ENCODE results near the gene PGBD2.
"Not testable (repeated sequence)": the region's sequence is repeated elsewhere in the genome, so short reads cannot be mapped to it uniquely, and the experiment has no call there.

Gene PGBD2, protein sequence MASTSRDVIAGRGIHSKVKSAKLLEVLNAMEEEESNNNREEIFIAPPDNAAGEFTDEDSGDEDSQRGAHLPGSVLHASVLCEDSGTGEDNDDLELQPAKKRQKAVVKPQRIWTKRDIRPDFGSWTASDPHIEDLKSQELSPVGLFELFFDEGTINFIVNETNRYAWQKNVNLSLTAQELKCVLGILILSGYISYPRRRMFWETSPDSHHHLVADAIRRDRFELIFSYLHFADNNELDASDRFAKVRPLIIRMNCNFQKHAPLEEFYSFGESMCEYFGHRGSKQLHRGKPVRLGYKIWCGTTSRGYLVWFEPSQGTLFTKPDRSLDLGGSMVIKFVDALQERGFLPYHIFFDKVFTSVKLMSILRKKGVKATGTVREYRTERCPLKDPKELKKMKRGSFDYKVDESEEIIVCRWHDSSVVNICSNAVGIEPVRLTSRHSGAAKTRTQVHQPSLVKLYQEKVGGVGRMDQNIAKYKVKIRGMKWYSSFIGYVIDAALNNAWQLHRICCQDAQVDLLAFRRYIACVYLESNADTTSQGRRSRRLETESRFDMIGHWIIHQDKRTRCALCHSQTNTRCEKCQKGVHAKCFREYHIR

DNA sequence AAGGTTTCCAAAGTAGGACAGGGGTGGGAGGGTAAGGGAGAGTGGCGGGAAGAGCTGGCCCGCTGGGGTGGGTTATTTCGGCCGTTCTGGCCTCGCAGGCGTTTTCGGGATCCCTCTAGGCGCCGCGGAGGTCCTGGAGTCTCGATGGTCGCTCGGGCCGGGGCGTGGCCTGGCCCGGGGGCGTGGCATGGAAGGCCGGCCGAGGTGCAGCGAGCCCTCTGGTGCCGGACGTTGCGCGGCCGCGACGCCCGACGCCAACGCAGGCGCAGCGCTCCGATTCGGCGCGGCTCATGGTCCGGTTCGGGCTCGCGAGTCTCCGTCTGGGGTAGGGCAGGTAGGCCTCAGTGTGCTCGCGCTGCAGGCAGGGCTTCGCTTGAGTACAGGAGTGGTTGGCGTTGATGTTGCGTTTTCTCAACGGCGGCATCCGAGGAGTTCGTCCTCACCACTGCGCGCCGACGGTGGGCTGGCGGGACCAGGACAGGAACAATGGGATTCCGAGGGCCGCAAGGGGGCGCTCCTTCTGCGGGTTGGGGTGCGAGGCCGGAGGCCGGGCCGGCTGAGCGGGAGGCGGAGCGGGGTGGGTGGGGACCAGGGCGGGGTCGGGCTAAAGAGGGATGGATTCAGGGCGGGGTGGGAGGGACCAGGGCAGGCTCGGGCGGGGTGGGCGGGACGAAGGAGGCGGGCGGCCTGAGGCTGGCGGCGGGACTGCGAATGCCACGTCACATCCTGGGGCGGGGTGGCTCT is at the start of gene PGBD2:
TSS of gene PGBD2 (plus strand) at position 227 of the 744 bp plus-strand sequence. CDS start 7,628 bp downstream, outside the sequence.
- peak; percentile 91 to 95 (median 94) for DNase-seq (ENCODE audit: low read depth in 2 of 3, low spot score in 1 of 3)

DNA sequence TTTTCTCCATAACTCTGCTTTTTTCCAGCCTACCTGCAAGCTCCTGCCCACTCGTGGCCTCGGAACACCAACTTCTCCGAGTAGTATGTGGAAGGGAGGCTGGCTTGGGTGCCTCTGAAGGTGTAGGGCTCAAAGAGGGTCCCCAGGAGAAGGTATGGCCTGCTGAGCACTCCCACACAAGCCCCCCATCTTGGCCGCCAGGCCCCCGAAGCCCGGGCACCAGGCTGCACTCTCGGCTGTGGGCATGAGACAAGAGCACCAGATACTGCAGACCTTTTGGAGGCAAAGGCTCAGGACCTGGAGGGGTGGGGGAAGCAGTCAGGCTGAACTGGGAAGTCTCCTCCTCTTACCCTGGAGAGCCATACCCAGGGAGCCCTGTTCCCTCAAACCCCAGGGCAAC is 48.8 kb upstream of the PGBD2 start:
- no peak for DNase-seq (ENCODE audit: low read depth in 2 of 3, low spot score in 1 of 3)

DNA sequence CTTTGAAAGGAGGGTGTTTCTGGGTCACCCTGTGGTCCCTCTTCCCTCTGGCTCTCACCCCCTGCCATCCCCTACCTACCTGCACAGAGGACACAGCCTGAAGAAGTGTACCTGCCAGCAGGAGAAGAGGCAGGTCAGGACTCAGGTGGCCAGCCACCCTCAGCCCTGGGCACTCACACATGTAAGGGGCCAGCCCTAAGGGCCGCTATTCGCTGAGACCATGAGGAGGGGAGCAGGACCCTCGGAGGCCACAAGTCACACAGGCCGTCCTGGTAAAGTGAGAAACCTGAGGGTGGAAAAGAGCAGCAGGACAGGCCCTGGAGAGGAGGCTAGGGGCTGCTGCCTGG is 48.3 kb upstream of the PGBD2 start:
- DNase-seq (ENCODE audit: low read depth in 2 of 3, low spot score in 1 of 3): no peak

DNA sequence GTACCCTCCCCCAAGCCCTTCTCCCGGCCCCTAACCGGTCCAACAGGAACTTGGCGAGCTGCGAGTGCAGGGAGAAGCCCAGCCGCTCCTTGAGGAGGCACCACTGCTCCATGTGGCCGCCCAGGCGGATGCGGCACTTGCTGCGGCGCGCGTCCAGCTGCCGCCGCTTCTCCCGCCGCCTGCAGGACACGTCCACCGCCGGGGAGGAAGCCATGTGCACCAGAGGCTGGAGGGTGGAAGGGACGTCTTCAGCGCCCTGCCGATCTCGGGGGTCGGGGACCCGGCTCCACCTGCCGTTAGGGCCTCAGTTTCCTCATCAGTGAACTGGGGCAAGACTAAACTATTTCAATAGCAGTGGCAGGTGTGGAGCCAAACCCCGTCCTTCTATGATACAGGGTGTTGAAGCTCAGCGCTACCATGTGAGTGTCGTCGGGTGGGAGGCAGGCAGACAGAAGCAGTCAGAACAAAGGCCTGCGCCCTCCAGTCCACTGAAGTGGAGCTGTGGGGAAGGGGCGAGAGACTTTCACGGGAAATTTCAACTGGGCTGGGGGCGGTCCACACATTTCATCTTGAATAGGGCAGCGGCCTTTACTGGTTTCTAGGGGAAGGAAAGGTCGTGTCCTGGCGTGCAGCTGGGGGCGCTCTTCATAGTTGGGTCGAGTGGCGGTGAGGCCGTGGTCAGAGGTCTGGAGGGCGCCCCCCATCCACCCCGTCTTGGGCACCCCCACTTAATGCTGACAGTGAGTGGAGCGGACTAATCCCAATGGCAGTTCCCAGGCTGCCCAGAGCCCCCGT is 47.7 kb upstream of the PGBD2 start:
- no peak for DNase-seq (ENCODE audit: low read depth in 2 of 3, low spot score in 1 of 3)

DNA sequence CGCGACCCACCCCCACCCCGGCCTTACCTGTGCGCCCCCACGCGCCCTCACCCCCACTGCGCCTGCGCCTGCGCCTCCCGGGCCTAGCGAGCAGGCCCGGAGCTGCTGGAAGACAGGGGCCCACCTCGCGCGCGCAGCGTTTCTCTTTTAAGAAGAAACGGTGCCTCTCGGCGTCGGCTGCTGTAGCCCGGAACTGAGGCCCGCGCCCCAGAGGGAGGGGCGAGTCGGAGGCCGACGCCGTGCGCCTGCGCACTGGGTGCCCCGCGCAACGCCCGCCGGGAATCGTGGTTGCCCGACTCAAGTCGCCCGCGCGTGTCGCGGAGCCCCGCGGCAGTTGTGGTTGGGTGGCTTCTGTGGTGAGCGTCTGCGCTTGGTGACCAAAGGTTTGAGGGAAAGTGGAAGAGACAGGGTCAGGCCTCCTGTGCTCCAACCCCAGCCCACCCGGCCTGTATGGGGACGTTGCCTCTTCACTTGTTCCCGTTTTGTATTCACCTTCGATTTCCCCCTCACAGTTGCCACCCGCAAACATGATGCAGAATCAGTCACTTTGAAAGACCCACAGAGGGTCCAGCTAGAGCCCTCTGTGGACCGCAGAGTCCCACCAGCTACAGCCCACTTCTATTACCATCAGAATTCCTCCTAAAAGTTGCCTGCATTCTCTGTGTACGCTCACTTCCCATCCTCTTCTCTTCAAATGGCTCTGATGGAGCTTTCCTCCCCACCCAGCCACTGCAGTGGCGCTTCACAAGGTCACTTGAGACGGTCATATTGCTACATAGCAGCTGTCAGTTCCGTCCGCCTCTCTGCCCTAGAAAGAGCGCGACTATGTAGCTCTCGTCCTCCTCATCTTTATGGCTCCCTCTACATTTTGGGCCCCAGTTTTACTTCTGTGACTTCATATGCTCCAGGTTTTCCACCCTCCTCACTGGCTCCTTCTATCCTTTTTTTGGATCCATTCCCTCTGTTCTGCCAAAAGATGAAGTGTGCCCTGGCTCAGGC is 46.8 kb upstream of the PGBD2 start, which contains the start of gene ZNF692:
TSS of gene ZNF692 (minus strand) at position 195 of the 999 bp plus-strand sequence. CDS start 776 bp downstream, outside the sequence.
- DNase-seq (ENCODE audit: low read depth in 2 of 3, low spot score in 1 of 3): peak; percentile 89 to 96 (median 96)

DNA sequence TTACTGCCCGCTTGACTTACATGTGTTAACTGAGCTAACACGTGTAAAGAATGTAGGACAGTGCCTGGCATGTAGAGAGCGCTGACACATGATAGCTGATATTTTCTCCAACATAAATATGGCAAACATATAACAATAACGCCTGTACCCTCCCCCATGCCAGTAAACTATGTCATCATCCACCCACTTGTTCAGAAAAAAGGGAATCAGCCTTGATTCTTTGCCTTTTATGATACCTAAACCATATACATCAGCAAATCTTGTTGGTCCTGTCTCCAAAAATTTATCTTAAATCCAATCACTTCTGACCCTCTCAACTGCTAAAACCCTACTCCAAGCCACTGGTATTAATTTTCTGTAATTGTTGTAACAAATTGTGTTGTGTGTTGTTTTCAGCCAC is 46.0 kb upstream of the PGBD2 start:
- no peak for DNase-seq (ENCODE audit: low read depth in 2 of 3, low spot score in 1 of 3)

DNA sequence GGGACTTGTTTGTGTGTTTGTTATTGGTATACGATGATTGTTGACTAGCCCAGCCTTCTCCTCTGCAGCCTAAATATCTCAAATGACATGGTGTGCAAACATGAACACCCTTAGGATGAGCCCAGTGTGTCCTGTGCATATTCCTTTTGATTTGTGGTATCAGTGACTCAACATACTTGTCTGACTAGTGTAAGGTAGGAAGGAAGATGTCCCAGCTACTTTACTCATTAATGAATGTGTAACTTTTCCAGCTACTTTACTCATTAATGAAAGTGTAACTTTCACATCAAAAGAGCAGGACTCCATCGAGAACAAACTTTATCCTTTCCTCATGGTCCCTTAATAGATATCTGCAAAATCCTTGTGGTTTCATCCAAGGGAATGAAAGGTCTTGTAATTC is 44.4 kb upstream of the PGBD2 start:
- no peak for DNase-seq (ENCODE audit: low read depth in 2 of 3, low spot score in 1 of 3)

DNA sequence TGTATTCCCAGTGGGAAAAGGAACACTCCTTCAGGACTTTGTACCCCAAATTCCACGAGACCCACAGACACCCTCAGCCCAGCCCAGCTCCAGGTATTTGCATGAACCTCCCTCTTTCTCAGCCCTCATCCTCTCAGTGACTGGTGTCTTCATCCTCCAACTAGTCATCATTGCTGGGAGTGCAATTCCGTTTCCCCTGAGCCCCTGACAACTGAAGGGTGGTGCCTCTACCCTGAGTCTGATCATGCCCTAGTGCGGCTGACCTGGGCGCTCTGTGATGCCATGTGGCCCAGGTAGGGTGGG is 43.4 kb upstream of the PGBD2 start:
- no peak for DNase-seq (ENCODE audit: low read depth in 2 of 3, low spot score in 1 of 3)

DNA sequence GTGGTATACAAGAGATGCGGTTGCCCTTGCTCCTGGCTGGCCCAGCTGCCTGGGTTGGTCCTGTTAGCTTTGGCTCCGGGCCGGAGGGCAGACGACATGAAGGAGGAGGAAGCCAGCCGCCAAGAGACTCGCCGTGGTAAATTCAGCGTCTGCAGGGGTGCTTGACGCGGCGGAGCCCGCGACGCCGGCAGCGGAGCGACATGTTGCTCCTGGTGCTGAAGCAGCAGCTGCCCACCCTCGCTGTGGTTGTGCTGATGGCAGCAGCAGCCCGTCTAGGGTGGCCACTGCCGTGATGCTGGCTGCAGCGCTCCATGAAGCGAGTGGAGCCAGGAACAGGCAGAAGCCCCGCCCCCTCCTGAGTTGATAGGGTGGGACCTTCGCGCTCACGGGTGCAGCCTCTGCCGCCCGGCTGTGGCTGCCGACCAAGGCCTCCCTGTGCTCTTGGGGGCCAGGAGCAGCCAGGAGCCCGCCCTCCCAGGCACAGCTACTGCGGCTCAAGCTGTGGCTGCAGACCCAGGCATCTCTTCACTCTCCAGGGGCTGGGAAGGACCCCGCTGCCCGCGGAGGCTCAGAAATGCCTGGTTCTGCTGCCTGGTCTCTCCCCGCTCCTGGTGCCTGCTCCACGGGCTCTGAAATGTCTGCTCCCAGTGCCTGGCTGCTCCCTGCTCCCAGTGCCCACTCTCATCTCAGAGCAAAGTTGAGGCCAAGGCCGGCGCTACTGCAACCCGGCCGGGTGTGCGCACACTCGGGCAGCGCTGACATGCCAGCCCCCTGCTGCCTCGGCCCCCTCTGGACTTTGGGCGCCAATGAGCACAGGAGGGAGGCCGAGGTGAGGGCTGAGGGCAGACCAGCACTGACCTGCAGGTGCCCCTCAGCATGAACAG is 42.8 kb upstream of the PGBD2 start:
- DNase-seq (ENCODE audit: low read depth in 2 of 3, low spot score in 1 of 3): peak; percentile 54 to 81 (median 76)

DNA sequence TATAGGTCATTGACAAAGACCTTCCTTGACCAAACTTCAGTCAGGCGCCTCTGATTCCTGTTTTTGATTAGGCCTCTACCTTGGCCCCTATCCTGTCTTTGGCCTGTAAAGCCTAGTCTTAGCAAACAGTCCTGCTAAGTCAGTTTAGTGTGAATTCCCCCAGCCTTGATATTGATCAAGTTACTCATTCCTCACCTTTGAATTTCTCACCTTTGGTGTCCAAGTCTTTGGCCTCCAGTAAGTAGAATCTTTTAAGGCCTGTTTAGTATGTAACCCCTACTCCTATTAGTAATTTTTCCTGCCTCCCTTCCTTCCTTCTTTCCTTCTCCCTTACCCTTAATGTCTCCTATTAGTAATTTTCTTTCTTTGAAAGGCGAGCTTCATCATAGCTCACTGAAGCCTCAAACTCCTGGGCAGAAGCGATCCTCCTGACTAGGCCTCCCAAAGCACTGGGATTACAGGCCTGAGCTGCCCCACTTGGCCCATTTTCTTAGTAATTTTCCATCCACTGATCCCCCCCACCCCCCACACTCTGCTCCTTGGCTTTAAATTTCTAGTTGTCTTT is 34.1 kb upstream of the PGBD2 start:
- DNase-seq (ENCODE audit: low read depth in 2 of 3, low spot score in 1 of 3): no peak

DNA sequence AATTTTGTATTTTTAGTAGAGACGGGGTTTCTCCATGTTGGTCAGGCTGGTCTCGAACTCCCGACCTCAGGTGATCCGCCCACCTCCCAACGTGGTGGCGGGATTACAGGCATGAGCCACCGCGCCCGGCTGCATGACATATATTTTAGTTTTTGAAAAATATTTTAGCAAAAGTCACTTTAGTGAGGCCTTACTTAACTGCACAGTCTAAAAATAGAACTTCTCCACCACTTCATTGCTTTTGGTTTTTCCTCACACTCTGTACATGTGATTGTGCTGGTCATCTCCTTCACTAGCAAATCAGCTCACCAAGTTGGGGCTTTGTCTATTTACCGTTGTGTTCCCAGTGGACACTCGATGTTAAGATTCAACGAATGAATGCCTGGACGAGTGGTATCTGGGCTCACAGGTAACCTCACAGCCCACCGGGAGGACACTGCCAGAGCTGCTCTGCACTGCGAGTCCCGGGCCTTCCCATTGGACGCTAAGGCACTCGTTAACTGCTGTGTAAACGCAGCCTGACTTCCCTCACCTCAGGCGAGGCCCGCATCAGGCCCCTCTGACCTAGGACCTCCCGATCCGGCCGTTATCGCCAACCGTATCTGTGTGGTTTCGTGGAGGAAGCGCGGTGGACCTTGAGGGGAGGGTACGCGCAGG is 33.2 kb upstream of the PGBD2 start:
- DNase-seq (ENCODE audit: low read depth in 2 of 3, low spot score in 1 of 3): peak; percentile 45 to 64 (median 49)

DNA sequence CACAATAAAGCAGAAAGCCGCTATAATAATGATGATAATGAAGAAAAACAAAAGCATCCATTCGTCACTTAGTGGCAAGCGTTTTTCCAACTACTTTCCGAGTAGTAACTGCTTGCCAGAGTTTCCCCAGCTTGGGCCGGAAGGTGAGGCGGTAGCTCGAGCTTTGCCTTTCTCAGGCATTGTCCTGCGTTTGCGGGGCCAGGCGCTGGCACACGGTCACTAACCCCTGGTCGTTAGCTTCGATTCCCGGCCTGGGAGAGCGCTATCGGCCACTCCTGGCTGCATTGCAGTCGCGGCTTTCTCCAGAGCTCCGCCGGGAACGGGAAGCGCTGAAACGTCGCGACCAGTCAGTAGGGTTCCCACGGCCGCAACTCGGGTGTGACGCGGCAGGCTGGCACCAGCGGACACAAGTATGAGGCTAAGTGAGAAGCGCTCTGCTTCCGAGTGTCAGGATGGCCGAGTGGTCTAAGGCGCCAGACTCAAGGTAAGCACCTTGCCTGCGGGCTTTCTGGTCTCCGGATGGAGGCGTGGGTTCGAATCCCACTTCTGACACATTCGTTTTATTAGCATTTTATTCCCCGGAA is 32.5 kb upstream of the PGBD2 start:
- peak; percentile 91 to 99 (median 97) for DNase-seq (ENCODE audit: low read depth in 2 of 3, low spot score in 1 of 3)

DNA sequence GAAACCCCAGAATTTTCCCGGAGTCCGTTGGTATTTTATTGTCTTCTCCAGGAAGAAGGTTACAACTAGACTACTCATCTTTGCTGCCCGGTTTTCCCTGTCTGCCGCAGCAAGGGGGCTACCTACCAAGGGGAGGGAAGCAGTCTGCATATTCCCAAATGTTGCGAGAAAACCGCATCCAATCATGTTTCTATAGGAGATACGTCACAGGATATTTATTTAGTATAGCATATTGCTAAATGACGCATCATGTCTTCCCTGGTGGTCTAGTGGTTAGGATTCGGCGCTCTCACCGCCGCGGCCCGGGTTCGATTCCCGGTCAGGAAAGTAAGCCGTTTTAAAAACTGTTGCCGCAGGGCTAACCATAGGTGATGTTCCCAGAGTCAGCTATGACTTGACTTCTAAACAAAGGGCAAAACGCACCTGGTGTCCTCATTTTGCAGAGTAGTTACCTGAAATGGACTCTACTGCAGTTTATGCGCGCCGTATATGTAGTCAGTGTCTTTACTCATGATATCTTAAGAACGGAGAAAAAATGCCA is 32.0 kb upstream of the PGBD2 start:
- peak; percentile 68 to 80 (median 78) for DNase-seq (ENCODE audit: low read depth in 2 of 3, low spot score in 1 of 3)

DNA sequence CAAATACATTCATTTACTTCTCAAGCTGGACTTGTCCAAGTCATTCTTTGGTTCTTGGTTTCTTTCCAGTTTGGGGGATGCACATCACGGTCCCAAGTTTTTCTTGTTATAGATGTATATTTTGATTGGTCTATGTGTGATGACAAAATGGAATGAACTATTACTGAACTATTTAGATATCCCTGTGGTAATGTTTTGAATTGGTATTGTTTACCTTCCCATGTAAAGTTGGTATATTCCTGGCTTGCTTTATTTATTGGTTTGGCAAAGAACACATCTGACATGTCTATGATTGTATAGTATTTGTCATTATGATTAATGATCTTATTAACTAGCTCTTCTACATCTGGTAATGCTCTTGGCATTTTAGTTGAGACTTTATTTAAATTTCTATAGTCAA is 24.8 kb upstream of the PGBD2 start:
- DNase-seq (ENCODE audit: low read depth in 2 of 3, low spot score in 1 of 3): no peak

DNA sequence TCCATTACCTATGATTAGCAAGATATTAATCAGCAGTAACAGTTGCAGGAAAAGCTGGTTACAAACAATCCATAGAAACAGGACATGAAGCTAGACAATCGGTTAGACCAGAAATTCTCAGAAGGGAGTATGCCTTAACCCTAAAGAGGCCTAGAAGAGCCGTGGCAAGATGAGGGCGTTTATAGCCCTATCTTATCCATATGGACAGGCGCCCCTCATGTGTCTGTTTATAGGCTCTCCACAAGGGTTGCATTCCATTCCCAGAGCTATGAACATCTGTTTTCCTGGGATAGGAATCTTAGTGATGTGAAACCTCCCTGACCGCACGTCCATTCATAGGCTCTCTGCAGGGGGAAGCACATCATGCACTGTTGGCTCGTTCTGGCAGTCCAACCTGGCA is 23.6 kb upstream of the PGBD2 start:
- not testable (repeated sequence) for DNase-seq (ENCODE audit: low read depth in 2 of 3, low spot score in 1 of 3)

DNA sequence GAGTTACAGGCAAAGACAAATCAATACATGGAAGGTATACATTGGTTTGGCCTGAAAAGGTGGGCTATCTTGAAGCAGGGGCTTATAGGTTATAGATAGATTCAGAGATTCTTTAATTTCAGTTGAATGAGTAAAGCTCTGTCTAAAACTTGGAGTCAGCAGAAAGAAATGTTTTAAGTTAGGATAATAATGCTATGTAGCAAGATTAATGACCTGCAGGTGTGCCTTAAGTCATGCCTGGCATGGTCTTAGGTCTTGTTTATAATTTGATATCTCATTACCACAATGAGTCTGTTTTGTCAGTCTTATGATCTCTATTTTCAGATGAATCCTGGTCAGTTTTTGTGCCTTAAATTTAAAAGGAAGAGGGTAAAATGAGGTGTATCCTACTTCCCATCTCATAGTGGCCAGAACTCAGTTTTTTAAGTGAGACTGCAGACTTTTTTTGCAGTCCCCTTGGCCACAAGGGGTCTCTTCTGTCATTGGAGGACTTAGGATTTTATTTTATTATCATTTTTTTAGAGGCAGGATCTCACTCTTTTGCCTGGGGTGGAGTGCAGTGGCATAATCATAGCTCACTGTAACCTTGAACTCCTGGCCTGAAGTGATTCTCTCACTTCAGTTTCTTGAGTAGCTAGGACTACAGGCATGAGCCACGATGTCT is 21.3 kb upstream of the PGBD2 start:
- DNase-seq (ENCODE audit: low read depth in 2 of 3, low spot score in 1 of 3): no peak

DNA sequence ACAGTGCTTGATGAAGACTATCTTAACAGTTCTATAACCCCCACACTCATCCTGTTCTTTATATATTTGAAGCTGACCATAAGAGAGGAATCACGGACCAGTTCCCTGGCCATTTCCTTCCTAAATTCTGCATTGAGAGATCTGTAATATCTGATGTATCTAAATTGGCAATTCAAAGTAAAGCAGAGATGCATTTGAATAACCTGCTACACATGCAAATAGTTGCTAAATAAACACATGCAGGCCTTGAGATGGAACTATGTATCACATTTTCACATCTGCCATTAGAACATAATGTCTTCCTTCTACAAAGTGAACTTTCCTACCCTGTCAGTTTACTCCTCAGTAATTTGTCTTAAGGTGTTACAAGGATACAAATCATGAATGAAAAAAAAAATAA is 20.4 kb upstream of the PGBD2 start:
- no peak for DNase-seq (ENCODE audit: low read depth in 2 of 3, low spot score in 1 of 3)

Measured in stimulated activated CD4-positive, alpha-beta T cell treated with anti-CD3 and anti-CD28 coated beads, Interleukin-12 subunit alpha, Interleukin-12 subunit beta, amount 100 ng/mL, for 48 hours (primary cell).